HEK293T (cell line): ENCODE data around the gene RHOB.

Experiments used
- CTCF ChIA-PET: fragments of 350-600 bp; formaldehyde crosslinking; extraction: SDS; loops from one replicate; lab custom pipeline; 2021; ENCODE audit warnings: antibody characterized with exemption, inconsistent platforms; lab: Yijun Ruan, JAX
- POLR2A ChIA-PET: fragments of 350-600 bp; formaldehyde crosslinking; extraction: SDS; loops from one replicate; lab custom pipeline; 2020; ENCODE audit warnings: antibody characterized with exemption, inconsistent platforms; lab: Yijun Ruan, JAX
- DNase-seq: peaks from one replicate; pipeline ENCODE4 v3.0.0; 2012; ENCODE audit warnings: mixed read lengths; ENCODE audit errors: extremely low spot score
- ARNT ChIP-seq: fragments of 450-650 bp; IDR thresholded peaks from 2 replicates; pipeline ENCODE4 v1.6.1; 2017; ENCODE audit warnings: mild to moderate bottlenecking
- BHLHE40 ChIP-seq: fragments of 450-650 bp; IDR thresholded peaks from 2 replicates; pipeline ENCODE4 v1.6.1; 2016; ENCODE audit warnings: mild to moderate bottlenecking, moderate library complexity, borderline replicate concordance
- CTBP1 ChIP-seq: fragments of 450-650 bp; IDR thresholded peaks from 2 replicates; pipeline ENCODE4 v1.6.1; 2016; ENCODE audit warnings: borderline replicate concordance
- ELF4 ChIP-seq: fragments of 450-650 bp; IDR thresholded peaks from 2 replicates; pipeline ENCODE4 v1.6.1; 2017; ENCODE audit warnings: antibody characterized with exemption
- FOXA1 ChIP-seq: fragments of 450-650 bp; IDR thresholded peaks from 2 replicates; pipeline ENCODE4 v1.6.1; 2016; ENCODE audit warnings: mild to moderate bottlenecking
- FOXK2 ChIP-seq: fragments of 450-650 bp; IDR thresholded peaks from 2 replicates; pipeline ENCODE4 v1.6.1; 2016; ENCODE audit warnings: mild to moderate bottlenecking
- FOXM1 ChIP-seq: fragments of 450-650 bp; IDR thresholded peaks from 2 replicates; pipeline ENCODE4 v1.6.1; 2017; ENCODE audit warnings: mild to moderate bottlenecking, borderline replicate concordance
- HDGF ChIP-seq: fragments of 450-650 bp; IDR thresholded peaks from 2 replicates; pipeline ENCODE4 v1.6.1; 2017; ENCODE audit warnings: antibody characterized with exemption, borderline replicate concordance
- L3MBTL2 ChIP-seq: fragments of 450-650 bp; conservative IDR thresholded peaks from 2 replicates; pipeline ENCODE4 v1.6.1; 2016; ENCODE audit warnings: mild to moderate bottlenecking
- LEF1 ChIP-seq: fragments of 450-650 bp; IDR thresholded peaks from 2 replicates; pipeline ENCODE4 v1.6.1; 2017; ENCODE audit warnings: mild to moderate bottlenecking, borderline replicate concordance
- NFRKB ChIP-seq: fragments of 450-650 bp; IDR thresholded peaks from 2 replicates; pipeline ENCODE4 v1.6.1; 2016; ENCODE audit warnings: mild to moderate bottlenecking, moderate library complexity
- PKNOX1 ChIP-seq: fragments of 450-650 bp; IDR thresholded peaks from 2 replicates; pipeline ENCODE4 v1.6.1; 2016
- SP1 ChIP-seq: fragments of 450-650 bp; IDR thresholded peaks from 2 replicates; pipeline ENCODE4 v1.6.1; 2017
- SUZ12 ChIP-seq: fragments of 450-650 bp; IDR thresholded peaks from 2 replicates; pipeline ENCODE4 v1.6.1; 2016; ENCODE audit warnings: mild to moderate bottlenecking
- TARDBP ChIP-seq: fragments of 450-650 bp; IDR thresholded peaks from 2 replicates; pipeline ENCODE4 v1.6.1; 2016
- ZNF384 ChIP-seq: fragments of 450-650 bp; IDR thresholded peaks from 2 replicates; pipeline ENCODE4 v1.6.1; 2016

The RHOB gene

GRCh38 chr2:20428717-20429490 lies 18.0 kb upstream of the RHOB start:
- CTCF ChIA-PET, result interaction anchor here (0.9 to 1.0 kb wide), 2 partner anchors 8 to 11 kb away, joined by 3 read pairs; no protein-coding TSS in a partner anchor
- DNase-seq, result no peak
- TF ChIP-seq NFRKB (no peak), ZNF384 (no peak), PKNOX1 (no peak), CTBP1 (no peak), ELF4 (no peak), ARNT (no peak), LEF1 (no peak), SUZ12 (no peak), HDGF (no peak), L3MBTL2 (no peak)
- POLR2A ChIA-PET, result interaction anchor here (7.7 kb wide), 1 partner anchor 19 kb away, joined by 44 read pairs; the partner anchor contains the start of gene RHOB

- CTCF ChIA-PET, result interaction anchor here (0.9 to 1.0 kb wide), 2 partner anchors 8 to 10 kb away, joined by 3 read pairs; no protein-coding TSS in a partner anchor
- POLR2A ChIA-PET, result interaction anchor here (7.7 kb wide), 1 partner anchor 18 kb away, joined by 44 read pairs; the partner anchor contains the start of gene RHOB
- TF ChIP-seq ARNT, result no peak
- TF ChIP-seq NFRKB, result no peak
- TF ChIP-seq FOXM1, result no peak
- no peak for TF ChIP-seq HDGF
- no peak for TF ChIP-seq CTBP1
- TF ChIP-seq FOXA1, result no peak
- no peak for TF ChIP-seq PKNOX1
- TF ChIP-seq ELF4, result no peak
- no peak for TF ChIP-seq SUZ12
- no peak for TF ChIP-seq LEF1
- no peak for TF ChIP-seq TARDBP
- TF ChIP-seq SP1, result no peak
- TF ChIP-seq ZNF384, result no peak
- no peak for TF ChIP-seq FOXK2
- TF ChIP-seq L3MBTL2, result no peak
- no peak for TF ChIP-seq BHLHE40
- no peak for DNase-seq
These were observed 17.3 kb upstream of the RHOB start for GRCh38 chr2:20429528-20429927.

GRCh38 chr2:20430035-20430434 lies 16.8 kb upstream of the RHOB start:
- ChIA-PET CTCF (interaction anchor here (1.0 kb wide), 1 partner anchor 9 kb away, joined by 3 read pairs; no protein-coding TSS in a partner anchor), POLR2A (interaction anchor here (7.7 kb wide), 1 partner anchor 17 kb away, joined by 44 read pairs; the partner anchor contains the start of gene RHOB)
- TF ChIP-seq ELF4 (no peak), HDGF (no peak), PKNOX1 (no peak), SP1 (no peak), TARDBP (no peak), FOXA1 (no peak), CTBP1 (no peak), FOXM1 (no peak), LEF1 (no peak), FOXK2 (no peak), SUZ12 (no peak), L3MBTL2 (no peak), ARNT (no peak), NFRKB (no peak), ZNF384 (no peak), BHLHE40 (no peak)
- DNase-seq, result no peak

- no peak for TF ChIP-seq ARNT
- no peak for TF ChIP-seq ELF4
- no peak for TF ChIP-seq LEF1
- no peak for TF ChIP-seq HDGF
- no peak for TF ChIP-seq BHLHE40
- no peak for TF ChIP-seq SUZ12
- no peak for TF ChIP-seq NFRKB
- no peak for TF ChIP-seq FOXK2
- TF ChIP-seq TARDBP, result no peak
- TF ChIP-seq CTBP1, result no peak
- no peak for TF ChIP-seq ZNF384
- no peak for TF ChIP-seq PKNOX1
- TF ChIP-seq FOXM1, result no peak
- TF ChIP-seq L3MBTL2, result no peak
- TF ChIP-seq SP1, result no peak
- no peak for TF ChIP-seq FOXA1
- CTCF ChIA-PET, result interaction anchor here (0.9 to 1.4 kb wide), 2 partner anchors 8 to 14 kb away, joined by 6 to 9 read pairs; no protein-coding TSS in a partner anchor
- DNase-seq, result no peak
- POLR2A ChIA-PET, result interaction anchor here (1.1 to 7.7 kb wide), 2 partner anchors 17 to 19 kb away, joined by 3 to 44 read pairs; partner anchors contain the start of gene RHOB
These were observed 16.2 kb upstream of the RHOB start for GRCh38 chr2:20430461-20431300.
